CD4-positive, CD25-positive, alpha-beta regulatory T cell (primary cell): Measurements from ENCODE around the gene TMEM43. TPM values are rescaled to one million over a fixed set of nuclear protein-coding genes. Genes with fewer than 3 reads are reported as not detected.

Experiments used
- ATAC-seq, 2 donors: fragments of 150-1000 bp; cut with Tn5 transposase; one replicate each; pipeline ENCODE4 v1.10.0; 2021; ENCODE audit warnings: low read depth in 2 of 2, moderate number of reproducible peaks in 2 of 2, moderate library complexity in 1 of 2
- DNase-seq, 3 donors: peaks; one replicate each; pipeline versions ENCODE4 v3.0.0 to v3.0.0-alpha.2; 2012 to 2022; ENCODE audit warnings: mixed read lengths in 1 of 3
- H3K27ac ChIP-seq: one replicate; pipeline ENCODE4 v1.7.0; 2013; ENCODE audit warnings: mild to moderate bottlenecking, low read length; ENCODE audit not compliant: insufficient read depth, poor library complexity, severe bottlenecking
- H3K27me3 ChIP-seq: one replicate; pipeline ENCODE4 v1.7.0; 2013; ENCODE audit warnings: low read length; ENCODE audit not compliant: control insufficient read depth, insufficient read depth
- H3K36me3 ChIP-seq: one replicate; pipeline ENCODE4 v1.7.0; 2013; ENCODE audit warnings: mild to moderate bottlenecking, low read length, moderate library complexity; ENCODE audit not compliant: control insufficient read depth, insufficient read depth
- H3K4me1 ChIP-seq: 2 replicates; pipeline ENCODE4 v1.7.0; 2013; ENCODE audit warnings: mild to moderate bottlenecking, low read length; ENCODE audit not compliant: insufficient read depth, control insufficient read depth, poor library complexity, severe bottlenecking
- H3K4me3 ChIP-seq: one replicate; pipeline ENCODE4 v1.7.0; 2013; ENCODE audit warnings: low read depth, mild to moderate bottlenecking, low read length, moderate library complexity
- H3K9me3 ChIP-seq, 2 experiments: 1 replicate in 1 of 2; 2 replicates in 1 of 2; pipeline ENCODE4 v1.7.0; 2013; ENCODE audit warnings: low read length in 2 of 2, mild to moderate bottlenecking in 1 of 2, moderate library complexity in 1 of 2; ENCODE audit not compliant: control insufficient read depth in 2 of 2
- H3K27ac Mint-ChIP-seq, 3 donors: one replicate each; pipeline ENCODE4 v1.8.0; 2020 to 2022; ENCODE audit warnings: mild to moderate bottlenecking in 3 of 3, mixed read lengths in 3 of 3, moderate library complexity in 2 of 3
- H3K27me3 Mint-ChIP-seq: one replicate; pipeline ENCODE4 v1.8.0; 2022; ENCODE audit warnings: mild to moderate bottlenecking, mixed read lengths
- H3K36me3 Mint-ChIP-seq: one replicate; pipeline ENCODE4 v1.8.0; 2020; ENCODE audit warnings: mixed read lengths
- H3K4me1 Mint-ChIP-seq, 4 donors: one replicate each; pipeline ENCODE4 v1.8.0; 2020 to 2022; ENCODE audit warnings: mixed read lengths in 4 of 4, mild to moderate bottlenecking in 1 of 4
- H3K4me3 Mint-ChIP-seq, 4 donors: one replicate each; pipeline ENCODE4 v1.8.0; 2020 to 2022; ENCODE audit warnings: mild to moderate bottlenecking in 4 of 4, mixed read lengths in 4 of 4, moderate library complexity in 3 of 4
- H3K9me3 Mint-ChIP-seq, 7 donors: one replicate each; pipeline ENCODE4 v1.8.0; 2020 to 2022; ENCODE audit warnings: mixed read lengths in 7 of 7, mild to moderate bottlenecking in 3 of 7, moderate library complexity in 2 of 7
- polyA plus RNA-seq, 4 donors: library from polyadenylated mRNA; unstranded; fragments of 300-500 nt; fragmentation: Illumina TruSeq; gene quantifications; one replicate each; pipeline ENCODE4 v1.2.3, GENCODE V29; 2021
- total RNA-seq: library from RNA; stranded (reverse); gene quantifications from one replicate; pipeline ENCODE4 v1.2.3, GENCODE V29; 2022

Gene TMEM43
- total and polyA plus RNA-seq, 5 donors from 2014 or later = 50.2 to 81.0 (median 74.3) TPM

- H3K36me3 ChIP-seq = peaks cover 24% of the 10 kb centered on the region
- Mint-ChIP-seq H3K27me3 (no peaks in the 10 kb centered on the region), H3K36me3 (peaks cover 27% of the 10 kb centered on the region), H3K4me1 (peaks cover 33 to 77% (median 68%) of the 10 kb centered on the region in 4 donors), H3K9me3 (no peaks in the 10 kb centered on the region), H3K27ac (peak overlapping the region; percentile 86 to 99 (median 90)), H3K4me3 (peak overlapping the region; percentile 57 to 86 (median 69))
- no peaks in the 10 kb centered on the region for H3K27me3 ChIP-seq
- peak; percentile 15 to 17 for ATAC-seq
- H3K4me3 ChIP-seq = peak overlapping the region; percentile 65
- H3K9me3 ChIP-seq = no peaks in the 10 kb centered on the region
- peak; percentile 50 to 79 (median 62) for DNase-seq
- H3K4me1 ChIP-seq = peaks cover 47% of the 10 kb centered on the region
- peak overlapping the region; percentile 58 for H3K27ac ChIP-seq
Observed at GRCh38 chr3:14175383-14176037, 50.7 kb downstream of the TMEM43 start.

GRCh38 chr3:14177580-14178246 lies 52.9 kb downstream of the TMEM43 start:
- DNase-seq (no peak), ATAC-seq (no peak)
- Mint-ChIP-seq H3K4me1 (peaks cover 36 to 82% (median 64%) of the 10 kb centered on the region in 4 donors), H3K9me3 (no peaks in the 10 kb centered on the region), H3K4me3 (peak overlapping the region; percentile 95 to 99 (median 97)), H3K27ac (peak overlapping the region; percentile 98 to 100 (median 99)), H3K36me3 (peaks cover 15% of the 10 kb centered on the region), H3K27me3 (no peaks in the 10 kb centered on the region)
- peak overlapping the region; percentile 94 for H3K4me3 ChIP-seq
- H3K27me3 ChIP-seq = no peaks in the 10 kb centered on the region
- H3K27ac ChIP-seq = peak overlapping the region; percentile 97
- H3K4me1 ChIP-seq = peaks cover 47% of the 10 kb centered on the region
- H3K9me3 ChIP-seq = no peaks in the 10 kb centered on the region
- H3K36me3 ChIP-seq = peaks cover 16% of the 10 kb centered on the region

- Histone ChIP-seq H3K27me3 (no peaks in the 10 kb centered on the region), H3K4me3 (peak within 1 kb of the TSS; percentile 99), H3K9me3 (no peaks in the 10 kb centered on the region), H3K36me3 (peaks cover 22% of the 10 kb centered on the region), H3K27ac (peak within 1 kb of the TSS; percentile 97), H3K4me1 (peaks cover 47% of the 10 kb centered on the region)
- H3K36me3 Mint-ChIP-seq = peaks cover 17% of the 10 kb centered on the region
- peak within 1 kb of the TSS; percentile 95 to 99 (median 97) for H3K4me3 Mint-ChIP-seq
- DNase-seq = peak; percentile 95 to 100 (median 98)
- H3K4me1 Mint-ChIP-seq = peaks cover 37 to 81% (median 66%) of the 10 kb centered on the region in 4 donors
- peak; percentile 94 to 95 for ATAC-seq
- H3K27ac Mint-ChIP-seq = peak within 1 kb of the TSS; percentile 99 to 100 (median 100)
- no peaks in the 10 kb centered on the region for H3K27me3 Mint-ChIP-seq
- H3K9me3 Mint-ChIP-seq = no peaks in the 10 kb centered on the region
Observed at GRCh38 chr3:14178247-14179113, 53.6 kb downstream of the TMEM43 start, which contains the start of the genes LSM3 and XPC. Gene LSM3, plus strand, starts transcription at chr3:14178817. Its CDS starts 44 bp downstream, at chr3:14178861. Gene XPC, minus strand, starts transcription at chr3:14178601. Its CDS starts 33 bp downstream, at chr3:14178568.

GRCh38 chr3:14179114-14179465 lies 54.2 kb downstream of the TMEM43 start:
- Histone ChIP-seq H3K4me1 (peaks cover 46% of the 10 kb centered on the region), H3K27ac (peak overlapping the region; percentile 97), H3K36me3 (peaks cover 27% of the 10 kb centered on the region), H3K27me3 (no peaks in the 10 kb centered on the region), H3K9me3 (no peaks in the 10 kb centered on the region), H3K4me3 (peak overlapping the region; percentile 99)
- Mint-ChIP-seq H3K4me1 (peaks cover 42 to 86% (median 67%) of the 10 kb centered on the region in 4 donors), H3K36me3 (peaks cover 23% of the 10 kb centered on the region), H3K27me3 (no peaks in the 10 kb centered on the region), H3K9me3 (no peaks in the 10 kb centered on the region), H3K27ac (peak overlapping the region; percentile 99 to 100 (median 100)), H3K4me3 (peak overlapping the region; percentile 95 to 99 (median 97))
- no peak for ATAC-seq
- no peak for DNase-seq

GRCh38 chr3:14179795-14180194 lies 54.9 kb downstream of the TMEM43 start:
- no peaks in the 10 kb centered on the region for H3K9me3 Mint-ChIP-seq
- H3K27me3 ChIP-seq = no peaks in the 10 kb centered on the region
- H3K4me1 Mint-ChIP-seq = peaks cover 42 to 80% (median 62%) of the 10 kb centered on the region in 4 donors
- DNase-seq (no peak), ATAC-seq (no peak)
- H3K4me1 ChIP-seq = peaks cover 39% of the 10 kb centered on the region
- no peaks in the 10 kb centered on the region for H3K9me3 ChIP-seq
- H3K4me3 ChIP-seq = peak overlapping the region; percentile 99
- H3K27me3 Mint-ChIP-seq = no peaks in the 10 kb centered on the region
- no peak overlapping the region for H3K27ac ChIP-seq
- peak overlapping the region; percentile 95 to 99 (median 97) for H3K4me3 Mint-ChIP-seq
- peaks cover 29% of the 10 kb centered on the region for H3K36me3 ChIP-seq
- peak overlapping the region; percentile 86 to 100 (median 99) for H3K27ac Mint-ChIP-seq
- H3K36me3 Mint-ChIP-seq = peaks cover 24% of the 10 kb centered on the region

GRCh38 chr3:14181253-14181652 lies 56.4 kb downstream of the TMEM43 start:
- no peak overlapping the region for H3K4me3 ChIP-seq
- ATAC-seq = no peak

GRCh38 chr3:14183015-14183577 lies 58.2 kb downstream of the TMEM43 start:
- Mint-ChIP-seq H3K9me3 (no peaks in the 10 kb centered on the region), H3K27ac (peak overlapping the region in 1 of 3 donors; percentile 60), H3K4me3 (peak overlapping the region in 1 of 4 donors; percentile 22), H3K27me3 (no peaks in the 10 kb centered on the region), H3K4me1 (peaks cover 28 to 64% (median 43%) of the 10 kb centered on the region in 4 donors), H3K36me3 (peaks cover 39% of the 10 kb centered on the region)
- no peaks in the 10 kb centered on the region for H3K27me3 ChIP-seq
- DNase-seq (no peak), ATAC-seq (no peak)
- H3K4me1 ChIP-seq = peaks cover 8% of the 10 kb centered on the region
- peaks cover 54% of the 10 kb centered on the region for H3K36me3 ChIP-seq
- no peak overlapping the region for H3K27ac ChIP-seq
- H3K9me3 ChIP-seq = no peaks in the 10 kb centered on the region
- no peak overlapping the region for H3K4me3 ChIP-seq

More at GRCh38 chr3:14181253-14181652, 56.4 kb downstream of the TMEM43 start:
- H3K4me1 ChIP-seq = peaks cover 25% of the 10 kb centered on the region
- no peaks in the 10 kb centered on the region for H3K27me3 ChIP-seq
- Mint-ChIP-seq H3K4me1 (peaks cover 31 to 69% (median 50%) of the 10 kb centered on the region in 4 donors), H3K27me3 (no peaks in the 10 kb centered on the region), H3K36me3 (peaks cover 28% of the 10 kb centered on the region), H3K27ac (no peak overlapping the region), H3K9me3 (no peaks in the 10 kb centered on the region), H3K4me3 (peak overlapping the region in 1 of 4 donors; percentile 27)
- no peak overlapping the region for H3K27ac ChIP-seq
- peaks cover 39% of the 10 kb centered on the region for H3K36me3 ChIP-seq
- DNase-seq = no peak
- H3K9me3 ChIP-seq = no peaks in the 10 kb centered on the region
